ENCODE measurements around the gene CDK5RAP1.

- TF ChIP-seq CTCF (IDR thresholded peaks at IDR 0.05) (no peak), POLR2AphosphoS5 (IDR thresholded peaks at IDR 0.05; ENCODE audit: insufficient read depth in 1 of 2, low read depth in 1 of 2) (no peak), POLR2A (IDR thresholded peaks at IDR 0.05) (no peak)
These were observed 51.8 kb downstream of the CDK5RAP1 start for GRCh38 chr20:33349493-33349892.
